NB4 (cell line): ENCODE data around the gene SERPING1.
A peak's percentile ranks its signal among the peaks of the same experiment; 100 is the strongest.

Source experiments
- DNase-seq: peaks from one replicate; pipeline ENCODE4 v3.0.0; 2010; ENCODE audit warnings: low read depth
- H3K4me3 ChIP-seq: one replicate; pipeline ENCODE4 v1.5.1; 2011; ENCODE audit warnings: mild to moderate bottlenecking, low read depth, low read length, moderate library complexity
- MYC ChIP-seq: IDR thresholded peaks from 2 replicates; pipeline ENCODE4 v1.6.1; 2011; ENCODE audit warnings: low read depth, low read length
- POLR2A ChIP-seq: IDR thresholded peaks from 2 replicates; pipeline ENCODE4 v1.6.1; 2011; ENCODE audit warnings: mild to moderate bottlenecking; ENCODE audit not compliant: insufficient read length; ENCODE audit errors: extremely low read depth
- TF ChIP-seq, protein P1 (sequence below): IDR thresholded peaks from one replicate; pipeline ENCODE4 v1.5.1; 2012; ENCODE audit warnings: low read depth, low read length
- TF ChIP-seq, protein P2 (sequence below): IDR thresholded peaks from 2 replicates; pipeline ENCODE4 v1.6.1; 2011; ENCODE audit warnings: low read depth, low read length

SERPING1 gene

DNA sequence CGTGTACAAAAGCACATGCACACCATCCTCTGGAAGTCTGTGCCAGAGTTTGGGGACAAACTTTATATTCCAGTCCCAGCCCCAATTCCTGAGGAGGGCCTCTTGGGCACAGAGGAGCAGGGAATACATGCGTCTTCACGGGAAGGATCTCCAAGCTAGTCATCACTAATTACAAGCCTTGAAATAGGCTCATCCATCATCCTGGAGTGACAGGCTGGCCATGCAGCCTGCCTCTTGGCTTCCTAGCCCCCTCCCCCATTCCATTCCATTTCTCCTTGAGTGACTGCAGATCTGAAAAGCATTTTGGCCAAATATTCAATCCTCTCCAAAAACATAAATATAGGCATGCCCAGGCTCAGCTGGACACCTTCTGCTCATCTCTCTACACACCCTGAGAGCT, 24.8 kb downstream of the SERPING1 start:
- DNase-seq = no peak
- no peak overlapping the region for H3K4me3 ChIP-seq
- TF ChIP-seq POLR2A (no peak), MYC (no peak)
- TF ChIP-seq, protein P1, sequence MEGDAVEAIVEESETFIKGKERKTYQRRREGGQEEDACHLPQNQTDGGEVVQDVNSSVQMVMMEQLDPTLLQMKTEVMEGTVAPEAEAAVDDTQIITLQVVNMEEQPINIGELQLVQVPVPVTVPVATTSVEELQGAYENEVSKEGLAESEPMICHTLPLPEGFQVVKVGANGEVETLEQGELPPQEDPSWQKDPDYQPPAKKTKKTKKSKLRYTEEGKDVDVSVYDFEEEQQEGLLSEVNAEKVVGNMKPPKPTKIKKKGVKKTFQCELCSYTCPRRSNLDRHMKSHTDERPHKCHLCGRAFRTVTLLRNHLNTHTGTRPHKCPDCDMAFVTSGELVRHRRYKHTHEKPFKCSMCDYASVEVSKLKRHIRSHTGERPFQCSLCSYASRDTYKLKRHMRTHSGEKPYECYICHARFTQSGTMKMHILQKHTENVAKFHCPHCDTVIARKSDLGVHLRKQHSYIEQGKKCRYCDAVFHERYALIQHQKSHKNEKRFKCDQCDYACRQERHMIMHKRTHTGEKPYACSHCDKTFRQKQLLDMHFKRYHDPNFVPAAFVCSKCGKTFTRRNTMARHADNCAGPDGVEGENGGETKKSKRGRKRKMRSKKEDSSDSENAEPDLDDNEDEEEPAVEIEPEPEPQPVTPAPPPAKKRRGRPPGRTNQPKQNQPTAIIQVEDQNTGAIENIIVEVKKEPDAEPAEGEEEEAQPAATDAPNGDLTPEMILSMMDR = no peak
- TF ChIP-seq, protein P2, sequence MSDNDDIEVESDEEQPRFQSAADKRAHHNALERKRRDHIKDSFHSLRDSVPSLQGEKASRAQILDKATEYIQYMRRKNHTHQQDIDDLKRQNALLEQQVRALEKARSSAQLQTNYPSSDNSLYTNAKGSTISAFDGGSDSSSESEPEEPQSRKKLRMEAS = no peak

DNA sequence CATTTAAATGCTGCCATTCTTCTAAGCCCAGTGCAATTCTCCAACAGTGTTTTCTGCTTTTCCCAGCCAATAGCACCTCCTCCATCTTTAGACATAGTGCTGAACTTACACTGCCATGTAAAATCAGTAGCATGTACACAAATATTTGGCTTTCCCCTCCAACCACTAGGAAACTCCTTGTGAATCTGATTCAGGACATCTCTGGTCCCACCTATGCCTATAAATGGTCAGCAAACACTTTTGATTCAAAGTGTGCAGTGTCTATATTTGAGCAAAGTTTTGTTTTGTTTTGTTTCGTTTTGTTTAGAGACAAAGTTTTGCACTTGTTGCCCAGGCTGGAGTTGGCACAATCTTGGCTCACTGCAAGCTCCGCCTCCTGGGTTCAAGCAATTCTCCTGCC, 27.4 kb downstream of the SERPING1 start:
- no peak overlapping the region for H3K4me3 ChIP-seq
- no peak for DNase-seq
- TF ChIP-seq, protein P1 = no peak
- TF ChIP-seq MYC = no peak
- TF ChIP-seq, protein P2 = no peak
- no peak for TF ChIP-seq POLR2A

DNA sequence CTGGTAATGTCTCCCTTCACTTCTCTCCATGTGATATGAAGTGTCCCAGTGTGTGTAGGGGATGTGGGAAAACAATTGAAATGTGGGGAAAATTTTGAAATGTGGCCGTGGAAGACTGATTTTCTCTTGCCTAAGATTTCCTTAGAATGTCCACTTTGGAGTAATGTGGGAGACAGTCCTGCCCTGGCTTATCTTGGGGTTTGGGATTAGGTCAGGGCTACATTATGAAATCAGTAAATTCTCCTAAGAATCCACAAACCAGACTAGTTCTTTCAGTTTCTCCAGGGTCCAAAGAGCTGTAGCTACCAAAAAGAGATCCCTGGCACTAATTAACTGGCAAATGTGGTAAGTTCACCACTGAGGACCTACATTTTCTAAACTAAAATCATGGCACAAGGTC, 29.4 kb downstream of the SERPING1 start:
- DNase-seq = no peak
- H3K4me3 ChIP-seq = no peak overlapping the region
- TF ChIP-seq, protein P1 = no peak
- TF ChIP-seq POLR2A (no peak), MYC (no peak)
- TF ChIP-seq, protein P2 = no peak

DNA sequence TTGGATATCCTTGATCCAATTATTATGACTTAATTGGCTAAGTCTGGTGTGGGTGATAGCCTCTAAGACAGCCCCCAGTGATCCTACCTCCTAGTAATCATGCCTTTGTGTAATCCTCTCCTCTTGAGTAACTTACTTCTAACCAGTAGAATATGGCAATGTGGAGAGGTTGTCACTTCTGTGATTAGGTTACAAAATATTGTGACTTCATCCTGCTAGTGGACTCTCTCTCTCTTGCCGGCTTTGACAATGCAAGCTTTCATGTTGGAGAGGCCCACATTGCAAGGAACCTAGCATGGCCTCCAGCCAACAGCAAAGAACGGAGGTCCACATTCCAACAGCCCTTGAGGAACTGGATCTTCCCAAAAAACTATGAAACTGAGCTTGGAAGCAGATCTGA, 32.7 kb downstream of the SERPING1 start:
- DNase-seq = no peak
- TF ChIP-seq POLR2A = no peak
- TF ChIP-seq, protein P1 = no peak
- TF ChIP-seq MYC = no peak
- TF ChIP-seq, protein P2 = no peak
- H3K4me3 ChIP-seq = no peak overlapping the region

DNA sequence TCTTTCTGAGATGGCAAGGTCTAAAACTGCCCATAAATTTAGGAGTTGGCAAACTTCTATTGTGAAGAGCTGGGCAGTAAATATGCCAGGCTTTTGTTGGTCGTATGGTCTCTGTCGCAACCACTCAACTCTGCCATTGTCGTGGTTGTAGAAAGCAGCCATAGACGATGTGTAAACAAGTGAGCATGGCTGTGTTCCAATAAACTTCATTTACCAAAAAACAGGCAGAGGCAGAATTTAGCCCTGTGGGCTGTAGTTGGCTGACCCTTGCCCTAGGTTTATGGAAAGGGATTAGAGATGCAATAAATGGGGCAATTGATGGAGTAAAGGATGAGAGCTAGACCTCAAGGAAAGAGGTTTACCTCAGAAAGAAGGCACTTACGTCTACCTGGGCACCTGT, 34.6 kb downstream of the SERPING1 start:
- no peak overlapping the region for H3K4me3 ChIP-seq
- TF ChIP-seq POLR2A (no peak), MYC (no peak)
- TF ChIP-seq, protein P1 = no peak
- TF ChIP-seq, protein P2 = no peak
- DNase-seq = peak; percentile 39
